ENCODE results near the gene GLB1L. TPM values are rescaled to one million over a fixed set of nuclear protein-coding genes. Genes with fewer than 3 reads are reported as not detected.
"Not testable (repeated sequence)": the region's sequence is repeated elsewhere in the genome, so short reads cannot be mapped to it uniquely, and the experiment has no call there.

The GLB1L gene
- total RNA-seq, 1 donor from 2014 or later, result 1.8 TPM

DNA sequence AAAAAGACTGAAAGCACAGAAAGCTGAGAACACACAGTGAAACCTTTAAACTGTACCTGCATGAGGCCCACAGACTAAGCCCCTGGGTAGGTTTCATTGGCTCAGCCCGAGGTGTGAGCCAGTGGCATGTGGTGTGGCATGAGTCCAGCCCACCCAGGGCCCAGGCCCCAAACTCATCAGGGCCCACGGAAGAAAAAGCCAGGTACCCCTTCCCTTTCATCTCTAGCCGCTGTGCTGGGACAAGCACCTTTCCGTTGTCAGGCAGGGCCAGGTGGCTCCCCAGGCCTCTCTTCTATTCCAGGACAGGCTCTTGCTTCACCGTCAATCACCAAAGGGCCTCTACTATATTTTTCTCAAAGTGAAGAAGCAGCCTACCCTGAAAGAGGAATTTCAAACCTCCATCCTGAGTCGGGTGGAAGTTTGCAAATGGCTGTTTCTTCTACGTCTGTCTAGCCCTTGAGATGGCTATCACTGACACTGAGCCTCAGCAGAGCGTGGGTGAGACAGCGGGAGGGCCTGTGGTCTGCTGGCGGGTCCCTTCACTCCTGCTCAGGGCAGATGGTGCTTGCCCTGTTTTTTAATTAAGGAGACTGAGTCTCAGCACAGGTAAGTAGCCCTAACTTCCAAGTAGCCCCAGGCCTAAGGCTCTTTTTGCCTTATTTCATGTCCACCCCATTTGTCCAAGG is 42.5 kb upstream of the GLB1L start:
- DNase-seq (ENCODE audit: low spot score in 2 of 2), result no peak
- Histone ChIP-seq H3K36me3 (peaks cover 25 to 30% of the 10 kb centered on the region in 2 donors), H3K27me3 (no peaks in the 10 kb centered on the region), H3K27ac (peak overlapping the region in 1 of 2 donors; percentile 38), H3K9me3 (no peaks in the 10 kb centered on the region), H3K4me1 (peaks cover 5 to 17% of the 10 kb centered on the region in 2 donors), H3K4me3 (no peak overlapping the region)
- intact Hi-C loops (cut with DNase I), result no loop called here
- TF ChIP-seq, protein P1, sequence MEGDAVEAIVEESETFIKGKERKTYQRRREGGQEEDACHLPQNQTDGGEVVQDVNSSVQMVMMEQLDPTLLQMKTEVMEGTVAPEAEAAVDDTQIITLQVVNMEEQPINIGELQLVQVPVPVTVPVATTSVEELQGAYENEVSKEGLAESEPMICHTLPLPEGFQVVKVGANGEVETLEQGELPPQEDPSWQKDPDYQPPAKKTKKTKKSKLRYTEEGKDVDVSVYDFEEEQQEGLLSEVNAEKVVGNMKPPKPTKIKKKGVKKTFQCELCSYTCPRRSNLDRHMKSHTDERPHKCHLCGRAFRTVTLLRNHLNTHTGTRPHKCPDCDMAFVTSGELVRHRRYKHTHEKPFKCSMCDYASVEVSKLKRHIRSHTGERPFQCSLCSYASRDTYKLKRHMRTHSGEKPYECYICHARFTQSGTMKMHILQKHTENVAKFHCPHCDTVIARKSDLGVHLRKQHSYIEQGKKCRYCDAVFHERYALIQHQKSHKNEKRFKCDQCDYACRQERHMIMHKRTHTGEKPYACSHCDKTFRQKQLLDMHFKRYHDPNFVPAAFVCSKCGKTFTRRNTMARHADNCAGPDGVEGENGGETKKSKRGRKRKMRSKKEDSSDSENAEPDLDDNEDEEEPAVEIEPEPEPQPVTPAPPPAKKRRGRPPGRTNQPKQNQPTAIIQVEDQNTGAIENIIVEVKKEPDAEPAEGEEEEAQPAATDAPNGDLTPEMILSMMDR (IDR thresholded peaks at IDR 0.05), result no peak

DNA sequence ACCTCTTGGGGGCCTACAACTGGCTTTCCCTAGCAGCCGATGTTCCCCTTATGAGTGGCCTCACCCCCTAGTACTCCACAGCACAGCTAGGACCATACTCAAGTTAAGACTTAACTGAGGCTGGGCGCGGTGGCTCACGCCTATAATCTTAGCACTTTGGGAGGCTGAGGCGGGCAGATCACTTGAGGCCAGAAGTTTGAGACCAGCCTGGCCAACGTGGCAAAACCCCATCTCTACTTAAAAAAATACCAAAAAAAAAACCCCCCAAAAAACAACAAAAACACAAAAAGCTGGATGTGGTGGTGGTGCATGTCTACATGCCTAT is 41.8 kb upstream of the GLB1L start:
- H3K27me3 ChIP-seq; H3K9me3 ChIP-seq; DNase-seq (ENCODE audit: low spot score in 2 of 2); intact Hi-C loops (cut with DNase I); H3K4me3 ChIP-seq: not testable (repeated sequence)
- H3K4me1 ChIP-seq, result peaks cover 5 to 17% of the 10 kb centered on the region in 2 donors
- peaks cover 32 to 37% of the 10 kb centered on the region in 2 donors for H3K36me3 ChIP-seq
- peak overlapping the region in 1 of 2 donors; percentile 53 for H3K27ac ChIP-seq

DNA sequence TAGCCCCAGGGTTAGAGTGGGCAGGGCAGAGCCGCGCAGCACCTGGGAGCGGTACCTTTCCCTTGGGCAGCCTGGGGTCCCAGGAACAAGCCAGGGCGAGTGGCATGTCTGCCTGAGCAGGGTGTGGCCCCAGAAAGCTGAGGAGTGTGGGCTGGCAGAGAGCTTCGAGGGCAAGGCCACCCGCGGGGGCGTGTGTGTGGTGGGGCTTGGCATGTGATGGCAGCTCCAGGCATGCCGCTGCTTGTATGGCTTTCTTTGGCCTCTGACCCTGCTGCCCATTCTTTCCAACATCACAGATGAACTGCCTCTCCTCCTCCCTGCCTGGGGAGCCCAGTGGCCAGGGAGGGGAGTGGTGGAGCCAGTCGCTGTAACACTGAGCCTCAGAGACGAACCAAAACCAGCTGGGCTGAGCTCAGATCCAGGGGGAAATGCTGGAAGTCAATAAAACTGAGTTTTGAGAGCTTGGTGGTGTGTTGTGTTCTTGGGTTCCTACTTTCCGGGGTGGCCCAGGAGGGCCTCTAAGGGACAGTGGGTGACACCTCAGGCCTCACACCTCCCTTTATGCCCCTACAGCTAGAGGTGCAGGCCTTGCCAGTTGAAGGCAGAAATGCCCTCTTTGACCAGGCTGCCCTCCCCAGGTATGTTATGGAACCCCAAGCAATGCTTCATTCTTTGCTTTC is 41.3 kb upstream of the GLB1L start:
- intact Hi-C loops (cut with DNase I), result no loop called here
- H3K9me3 ChIP-seq, result no peaks in the 10 kb centered on the region
- peaks cover 37 to 42% of the 10 kb centered on the region in 2 donors for H3K36me3 ChIP-seq
- H3K4me1 ChIP-seq, result peaks cover 5 to 19% of the 10 kb centered on the region in 2 donors
- peak overlapping the region; percentile 53 to 71 for H3K27ac ChIP-seq
- DNase-seq (ENCODE audit: low spot score in 2 of 2), result no peak
- no peak overlapping the region for H3K4me3 ChIP-seq
- TF ChIP-seq, protein P1 (IDR thresholded peaks at IDR 0.05), result no peak
- H3K27me3 ChIP-seq, result no peaks in the 10 kb centered on the region

DNA sequence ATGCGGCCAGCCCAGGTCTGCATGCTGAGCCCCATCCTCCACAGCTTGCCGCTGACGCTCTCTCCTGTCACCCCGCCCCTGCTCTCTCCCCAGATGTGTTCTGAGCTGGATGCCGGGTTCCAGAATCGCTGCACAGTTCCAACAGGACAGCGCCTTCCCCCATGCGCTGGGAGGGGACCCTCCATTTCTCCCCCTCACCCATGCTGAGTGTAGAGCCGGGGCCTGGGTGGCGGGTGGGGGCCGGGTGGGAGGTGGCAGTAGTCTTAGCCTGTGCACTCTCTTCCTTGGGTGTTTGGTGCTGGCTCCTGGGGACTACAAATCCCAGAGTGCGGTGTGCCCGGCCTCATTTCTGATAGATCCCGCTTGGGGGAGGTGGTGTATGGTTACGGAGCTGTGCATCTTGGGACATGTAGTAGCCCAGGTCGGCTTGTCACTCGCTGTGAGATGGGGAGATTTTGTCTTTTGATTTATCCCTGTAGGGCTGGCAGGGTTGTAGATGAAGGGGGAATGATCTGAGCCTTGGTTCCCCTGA is 40.7 kb upstream of the GLB1L start:
- Histone ChIP-seq H3K4me3 (no peak overlapping the region), H3K9me3 (no peaks in the 10 kb centered on the region), H3K27ac (peak overlapping the region; percentile 53 to 71), H3K4me1 (peaks cover 5 to 23% of the 10 kb centered on the region in 2 donors), H3K36me3 (peaks cover 39 to 48% of the 10 kb centered on the region in 2 donors), H3K27me3 (no peaks in the 10 kb centered on the region)
- intact Hi-C loops (cut with DNase I), result no loop called here
- TF ChIP-seq, protein P1 (IDR thresholded peaks at IDR 0.05), result no peak
- DNase-seq (ENCODE audit: low spot score in 2 of 2), result no peak

DNA sequence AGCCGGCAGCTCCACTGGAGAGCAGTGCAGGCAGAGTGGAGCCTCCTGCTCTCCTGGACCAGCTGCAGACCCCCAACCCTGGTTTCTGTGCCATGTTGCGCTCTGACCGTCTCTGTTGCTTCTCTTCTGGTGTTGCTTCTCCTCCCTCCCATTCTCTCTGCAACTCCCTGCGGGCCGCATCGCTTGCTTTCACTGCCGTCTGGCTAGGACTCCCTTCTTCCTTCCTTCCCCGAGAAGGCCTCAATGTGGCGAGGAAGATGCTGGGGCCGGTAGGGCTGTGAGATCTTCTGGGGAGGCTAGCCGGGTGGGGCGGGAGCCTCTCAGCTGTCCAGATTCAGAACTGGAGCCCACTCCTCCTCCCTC is 40.1 kb upstream of the GLB1L start:
- no peak for DNase-seq (ENCODE audit: low spot score in 2 of 2)
- Histone ChIP-seq H3K27ac (peak overlapping the region in 1 of 2 donors; percentile 71), H3K4me1 (peaks cover 5 to 29% of the 10 kb centered on the region in 2 donors), H3K9me3 (no peaks in the 10 kb centered on the region), H3K4me3 (no peak overlapping the region), H3K27me3 (no peaks in the 10 kb centered on the region), H3K36me3 (peaks cover 39 to 53% of the 10 kb centered on the region in 2 donors)
- TF ChIP-seq, protein P1 (IDR thresholded peaks at IDR 0.05), result no peak
- intact Hi-C loops (cut with DNase I), result no loop called here
